HCT116 (cell line): ENCODE measurements around the gene SEC62. TPM values are rescaled to one million over a fixed set of nuclear protein-coding genes. Genes with fewer than 3 reads are reported as not detected.

Experiments used
- ATAC-seq: fragments of 200-7000 bp; cut with Tn5 transposase; 2 replicates; pipeline ENCODE4 v1.9.1; 2020; ENCODE audit warnings: mild to moderate bottlenecking, moderate library complexity
- BruUV-seq: library from RNA; stranded (reverse); fragments of 400-500 nt; replicated peaks from 2 replicates; lab custom pipeline; 2021; lab: Mats Ljungman, UMichigan
- CTCF ChIA-PET: fragments of 300-600 bp; sonication (Branson Sonifier 250); formaldehyde crosslinking; loops from one replicate; lab custom pipeline; 2021; ENCODE audit warnings: antibody characterized with exemption; lab: Charles Lee
- POLR2A ChIA-PET: fragments of 300-600, 350-600 bp; sonication (Branson Sonifier 250); formaldehyde crosslinking; loops from one replicate; lab custom pipeline; 2021; ENCODE audit warnings: antibody characterized with exemption; lab: Charles Lee
- RAD21 ChIA-PET, 2 experiments: fragments of 300-600 bp; sonication (Branson Sonifier 250); formaldehyde crosslinking; loops; one replicate each; lab custom pipeline; 2023; ENCODE audit warnings: low total read pairs in 2 of 2; ENCODE audit not compliant: uncharacterized antibody in 2 of 2, unreplicated experiment in 2 of 2, low non-redundant PET in 1 of 2; lab: Charles Lee
- DNase-seq: peaks from one replicate; pipeline ENCODE4 v3.0.0-alpha.2; 2010; ENCODE audit warnings: low read depth, low spot score
- H2AFZ ChIP-seq: fragments of 200-600 bp; shearing (Covaris generic), sonication (generic); 2 replicates; pipeline ENCODE4 v1.6.1; 2017; ENCODE audit warnings: low read depth, mixed run types, mixed read lengths, antibody characterized with exemption, low read length; ENCODE audit not compliant: poor library complexity, severe bottlenecking
- H3K27ac ChIP-seq: 2 replicates; pipeline ENCODE4 v1.5.1; 2012; ENCODE audit warnings: low read depth, low read length
- H3K27me3 ChIP-seq: fragments of 200-600 bp; sonication (generic); 2 replicates; pipeline ENCODE4 v1.6.1; 2016; ENCODE audit warnings: mixed run types, low read length, mixed read lengths; ENCODE audit not compliant: insufficient read depth
- H3K36me3 ChIP-seq, 2 experiments: fragments of 200-500 bp in 1 of 2; fragments of 200-600 bp in 1 of 2; sonication (Bioruptor generic) in 1 of 2; sonication (generic) in 1 of 2; 2 replicates each; pipeline versions ENCODE4 v1.5.1 to v1.6.1; 2014 to 2016; ENCODE audit warnings: low read length in 2 of 2, inconsistent platforms in 1 of 2, mixed read lengths in 1 of 2, mixed run types in 1 of 2; ENCODE audit not compliant: insufficient read depth in 2 of 2, control insufficient read depth in 1 of 2
- H3K4me1 ChIP-seq, 2 experiments: fragments of 200-600 bp in 1 of 2; sonication (generic) in 1 of 2; 2 replicates each; pipeline versions ENCODE4 v1.5.1 to v1.6.1; 2012 to 2017; ENCODE audit warnings: low read length in 2 of 2, inconsistent platforms in 1 of 2, mild to moderate bottlenecking in 1 of 2, mixed read lengths in 1 of 2, mixed run types in 1 of 2, moderate library complexity in 1 of 2; ENCODE audit not compliant: insufficient read depth in 2 of 2, control insufficient read depth in 1 of 2
- H3K4me2 ChIP-seq: fragments of 200-600 bp; sonication (generic); 2 replicates; pipeline ENCODE4 v1.6.1; 2017; ENCODE audit warnings: mixed run types, low read length, mixed read lengths
- H3K4me3 ChIP-seq, 2 experiments: fragments of 200-600 bp in 1 of 2; sonication (generic) in 1 of 2; replicated peaks in 1 of 2; 2 replicates each; pipeline ENCODE4 v1.5.1; 2011 to 2016; ENCODE audit warnings: low read length in 2 of 2, control low read depth in 1 of 2, low read depth in 1 of 2, mild to moderate bottlenecking in 1 of 2, mixed read lengths in 1 of 2, mixed run types in 1 of 2
- H3K79me2 ChIP-seq: fragments of 200-600 bp; sonication (generic); 2 replicates; pipeline ENCODE4 v1.6.1; 2017; ENCODE audit warnings: mild to moderate bottlenecking, mixed run types, low read length, moderate library complexity, mixed read lengths; ENCODE audit not compliant: insufficient read depth
- H3K9ac ChIP-seq: fragments of 200-600 bp; sonication (generic); 2 replicates; pipeline ENCODE4 v1.6.1; 2016; ENCODE audit warnings: low read length, mixed read lengths
- H3K9me2 ChIP-seq: fragments of 200-600 bp; sonication (generic), shearing (Covaris generic); 2 replicates; pipeline ENCODE4 v1.6.1; 2017; ENCODE audit warnings: mixed run types, mild to moderate bottlenecking, moderate library complexity; ENCODE audit not compliant: insufficient read depth
- H3K9me3 ChIP-seq, 2 experiments: fragments of 200-500 bp in 1 of 2; fragments of 200-600 bp in 1 of 2; sonication (Bioruptor generic) in 1 of 2; sonication (generic) in 1 of 2; 2 replicates each; pipeline ENCODE4 v1.6.1; 2014 to 2017; ENCODE audit warnings: low read length in 2 of 2, mixed read lengths in 2 of 2, inconsistent platforms in 1 of 2, low read depth in 1 of 2, mild to moderate bottlenecking in 1 of 2, mixed run types in 1 of 2, moderate library complexity in 1 of 2; ENCODE audit not compliant: control insufficient read depth in 1 of 2, insufficient read depth in 1 of 2
- H4K20me1 ChIP-seq: fragments of 200-600 bp; sonication (generic), shearing (Covaris generic); 2 replicates; pipeline ENCODE4 v1.6.1; 2017; ENCODE audit warnings: mixed run types, mild to moderate bottlenecking, moderate library complexity; ENCODE audit not compliant: insufficient read depth
- ATF3 ChIP-seq: IDR thresholded peaks from 2 replicates; pipeline ENCODE4 v1.6.1; 2012
- CBX3 ChIP-seq: IDR thresholded peaks from 2 replicates; pipeline ENCODE4 v1.6.1; 2012; ENCODE audit warnings: low read depth
- CEBPB ChIP-seq: IDR thresholded peaks from 2 replicates; pipeline ENCODE4 v1.6.1; 2012; ENCODE audit warnings: low read depth
- CTCF ChIP-seq, 3 experiments: fragments of 200-600 bp in 1 of 3; sonication (generic) in 1 of 3; IDR thresholded peaks in 2 of 3; conservative IDR thresholded peaks in 1 of 3; 2 replicates each; pipeline ENCODE4 v1.5.1; 2012 to 2017; ENCODE audit warnings: low read depth in 2 of 3, low read length in 2 of 3, antibody characterized with exemption in 1 of 3, borderline replicate concordance in 1 of 3, control low read depth in 1 of 3, mild to moderate bottlenecking in 1 of 3, mixed read lengths in 1 of 3, mixed run types in 1 of 3, moderate library complexity in 1 of 3; ENCODE audit not compliant: insufficient read depth in 1 of 3
- EGR1 ChIP-seq: IDR thresholded peaks from 2 replicates; pipeline ENCODE4 v1.6.1; 2012; ENCODE audit warnings: low read depth
- EZH2phosphoT487 ChIP-seq: fragments of 200-600 bp; IDR thresholded peaks from 2 replicates; pipeline ENCODE4 v1.6.1; 2018; ENCODE audit warnings: antibody characterized with exemption, borderline replicate concordance
- JUND ChIP-seq: IDR thresholded peaks from 2 replicates; pipeline ENCODE4 v1.6.1; 2012
- POLR2A ChIP-seq: IDR thresholded peaks from 2 replicates; pipeline ENCODE4 v1.7.0; 2011; ENCODE audit warnings: borderline replicate concordance; ENCODE audit not compliant: insufficient read depth, insufficient read length; ENCODE audit errors: extremely low read depth
- POLR2AphosphoS5 ChIP-seq: IDR thresholded peaks from 2 replicates; pipeline ENCODE4 v1.6.1; 2011; ENCODE audit warnings: mild to moderate bottlenecking, low read depth, low read length, moderate library complexity
- REST ChIP-seq: IDR thresholded peaks from 2 replicates; pipeline ENCODE4 v1.6.1; 2012; ENCODE audit warnings: low read depth
- SIN3A ChIP-seq: IDR thresholded peaks from 2 replicates; pipeline ENCODE4 v1.6.1; 2012; ENCODE audit warnings: low read depth
- SP1 ChIP-seq: IDR thresholded peaks from 2 replicates; pipeline ENCODE4 v1.6.1; 2012; ENCODE audit warnings: low read depth
- SRF ChIP-seq: IDR thresholded peaks from 2 replicates; pipeline ENCODE4 v1.6.1; 2012; ENCODE audit warnings: low read depth
- YY1 ChIP-seq: IDR thresholded peaks from 2 replicates; pipeline ENCODE4 v1.6.1; 2011; ENCODE audit warnings: low read length, low read depth, moderate library complexity, mild to moderate bottlenecking; ENCODE audit not compliant: insufficient replicate concordance; ENCODE audit errors: extremely low read depth
- ZBTB33 ChIP-seq: IDR thresholded peaks from 2 replicates; pipeline ENCODE4 v1.6.1; 2011; ENCODE audit warnings: mild to moderate bottlenecking, low read length, moderate library complexity; ENCODE audit not compliant: insufficient replicate concordance; ENCODE audit errors: extremely low read depth
- ZFX ChIP-seq: fragments of 450-650 bp; IDR thresholded peaks from 2 replicates; pipeline ENCODE4 v1.6.1; 2017
- ZNF274 ChIP-seq: fragments of 200-500 bp; sonication (Bioruptor generic); IDR thresholded peaks from 2 replicates; pipeline ENCODE4 v1.6.1; 2014; ENCODE audit warnings: mild to moderate bottlenecking, low read depth, low read length, inconsistent platforms
- intact Hi-C: fragments of 100-400 bp; cut with micrococcal nuclease; formaldehyde crosslinking; loops from 2 replicates; pipeline ENCODE4 v1.10.0; 2022
- total RNA-seq: library from RNA; stranded (reverse); gene quantifications from one replicate; pipeline ENCODE4 v1.2.1, GENCODE V29; 2021; ENCODE audit not compliant: unreplicated experiment

The SEC62 gene
- total RNA-seq, 1 experiment from 2014 or later, result 55.4 TPM

- no TSS peak for BruUV-seq
- ATAC-seq, result no peak
- Histone ChIP-seq H2AFZ (no peak overlapping the region), H3K9me3 (no peaks in the 10 kb centered on the region), H3K36me3 (no peaks in the 10 kb centered on the region), H3K9me2 (no peaks in the 10 kb centered on the region), H3K9ac (no peak overlapping the region), H3K27me3 (no peaks in the 10 kb centered on the region), H3K79me2 (peaks cover 24% of the 10 kb centered on the region), H3K27ac (no peak overlapping the region), H4K20me1 (no peaks in the 10 kb centered on the region), H3K4me2 (no peak overlapping the region), H3K4me1 (peaks cover 3 to 15% of the 10 kb centered on the region in 2 experiments; a peak in 3 of 4 replicates), H3K4me3 (no peak overlapping the region)
- intact Hi-C loops, result no loop called here
- TF ChIP-seq POLR2A (no peak), ATF3 (no peak), ZFX (no peak), EGR1 (no peak), ZNF274 (no peak), POLR2AphosphoS5 (no peak), REST (no peak), SIN3A (no peak), CTCF (IDR thresholded peaks at IDR 0.05 in 2 of 3, conservative IDR thresholded peaks at IDR 0.05 in 1 of 3; ENCODE audit: borderline replicate concordance in 1 of 3, insufficient read depth in 1 of 3, low read depth in 2 of 3, low read length in 2 of 3) (no peak), ZBTB33 (no peak), EZH2phosphoT487 (no peak), SP1 (no peak), SRF (no peak), YY1 (no peak), JUND (no peak), CBX3 (no peak), CEBPB (no peak)
- ChIA-PET POLR2A (no interaction called here), CTCF (no interaction called here), RAD21 (no interaction called here)
- DNase-seq, result no peak
These were observed 2.4 kb upstream of the SEC62 start for GRCh38 chr3:169964176-169964575.
